ENCODE data around the gene AK2. TPM values are rescaled to one million over a fixed set of nuclear protein-coding genes. Genes with fewer than 3 reads are reported as not detected.

Gene AK2
- total RNA-seq, 6 donors from 2014 or later, result 90.1 to 123 (median 115) TPM

GRCh38 chr1:33001282-33001681 lies 35.4 kb downstream of the AK2 start:
- ATAC-seq (ENCODE audit: low FRiP score in 2 of 2) (no peak), DNase-seq (no peak)
- H3K4me3 ChIP-seq, result no peak overlapping the region
- 85 to 89% methylated on average over 2 of the region's 2 CpGs for WGBS, 2 donors
- no peak overlapping the region for H3K27ac ChIP-seq
- no peaks in the 10 kb centered on the region for H3K27me3 ChIP-seq
- no peaks in the 10 kb centered on the region for H3K9me3 ChIP-seq
- TF ChIP-seq POLR2A (IDR thresholded peaks at IDR 0.05) (no peak), CTCF (IDR thresholded peaks at IDR 0.05) (peak in 1 of 6 experiments; percentile 16), POLR2AphosphoS5 (IDR thresholded peaks at IDR 0.05) (no peak), EP300 (IDR thresholded peaks at IDR 0.05) (no peak)
- no peaks in the 10 kb centered on the region for H3K36me3 ChIP-seq
- H3K4me1 ChIP-seq, result peaks cover 42 to 63% (median 50%) of the 10 kb centered on the region in 4 donors

GRCh38 chr1:33000427-33001026 lies 36.2 kb downstream of the AK2 start:
- Histone ChIP-seq H3K36me3 (no peaks in the 10 kb centered on the region), H3K4me3 (no peak overlapping the region), H3K27me3 (no peaks in the 10 kb centered on the region), H3K4me1 (peaks cover 35 to 55% (median 42%) of the 10 kb centered on the region in 4 donors), H3K27ac (peak overlapping the region in 2 of 4 donors; percentile 31 to 36), H3K9me3 (no peaks in the 10 kb centered on the region)
- DNase-seq (no peak), ATAC-seq (ENCODE audit: low FRiP score in 2 of 2) (no peak)
- 54 to 64% methylated on average over 4 of the region's 4 CpGs for WGBS, 2 donors
- TF ChIP-seq CTCF (IDR thresholded peaks at IDR 0.05), result no peak
- no peak for TF ChIP-seq POLR2AphosphoS5 (IDR thresholded peaks at IDR 0.05)
- TF ChIP-seq EP300 (IDR thresholded peaks at IDR 0.05), result no peak
- TF ChIP-seq POLR2A (IDR thresholded peaks at IDR 0.05), result no peak

- no peaks in the 10 kb centered on the region for H3K36me3 ChIP-seq
- H3K9me3 ChIP-seq, result no peaks in the 10 kb centered on the region
- peak overlapping the region in 2 of 4 donors; percentile 50 to 73 for H3K27ac ChIP-seq
- no peaks in the 10 kb centered on the region for H3K27me3 ChIP-seq
- peaks cover 34 to 46% (median 39%) of the 10 kb centered on the region in 4 donors for H3K4me1 ChIP-seq
- ATAC-seq (ENCODE audit: low FRiP score in 2 of 2), result no peak
- TF ChIP-seq EP300 (IDR thresholded peaks at IDR 0.05), result no peak
- TF ChIP-seq CTCF (IDR thresholded peaks at IDR 0.05), result no peak
- no peak for TF ChIP-seq POLR2AphosphoS5 (IDR thresholded peaks at IDR 0.05)
- TF ChIP-seq POLR2A (IDR thresholded peaks at IDR 0.05), result no peak
- H3K4me3 ChIP-seq, result no peak overlapping the region
- 75% methylated on average over 4 of the region's 4 CpGs; no CpG with 5 or more reads in 1 of the 2 donors for WGBS, 2 donors
- DNase-seq, result peak in 1 of 2 donors; percentile 48
Measured at GRCh38 chr1:32998997-32999396, 37.7 kb downstream of the AK2 start.

- 66 to 69% methylated on average over 5 of the region's 5 CpGs for WGBS, 2 donors
- Histone ChIP-seq H3K4me1 (peaks cover 38 to 53% (median 42%) of the 10 kb centered on the region in 4 donors), H3K27me3 (no peaks in the 10 kb centered on the region), H3K36me3 (no peaks in the 10 kb centered on the region), H3K9me3 (no peaks in the 10 kb centered on the region), H3K4me3 (no peak overlapping the region), H3K27ac (peak overlapping the region; percentile 18 to 76 (median 58))
- ATAC-seq (ENCODE audit: low FRiP score in 2 of 2), result peak; percentile 40 to 49
- no peak for TF ChIP-seq EP300 (IDR thresholded peaks at IDR 0.05)
- TF ChIP-seq POLR2A (IDR thresholded peaks at IDR 0.05), result no peak
- no peak for TF ChIP-seq CTCF (IDR thresholded peaks at IDR 0.05)
- TF ChIP-seq POLR2AphosphoS5 (IDR thresholded peaks at IDR 0.05), result peak in 1 of 2 donors; percentile 39
- DNase-seq, result peak in 1 of 2 donors; percentile 34
Measured at GRCh38 chr1:32998064-32998463, 38.6 kb downstream of the AK2 start.

Measured in upper lobe of left lung (tissue), 6 donors.